Ectodermal cell (in vitro differentiated cells): Measurements from ENCODE around the gene NHEJ1.

Experiments used
- H3K27ac ChIP-seq: 2 replicates; pipeline ENCODE4 v1.7.0; 2013; ENCODE audit warnings: mild to moderate bottlenecking, low read depth, low read length; ENCODE audit not compliant: insufficient read depth, poor library complexity, severe bottlenecking
- H3K27me3 ChIP-seq: 2 replicates; pipeline ENCODE4 v1.7.0; 2013; ENCODE audit warnings: mild to moderate bottlenecking, low read length; ENCODE audit not compliant: insufficient read depth, control insufficient read depth, poor library complexity, severe bottlenecking
- H3K36me3 ChIP-seq: one replicate; pipeline ENCODE4 v1.7.0; 2013; ENCODE audit warnings: low read length; ENCODE audit not compliant: control insufficient read depth, insufficient read depth
- H3K4me1 ChIP-seq: one replicate; pipeline ENCODE4 v1.7.0; 2013; ENCODE audit warnings: low read length; ENCODE audit not compliant: control insufficient read depth, insufficient read depth
- H3K4me3 ChIP-seq: 2 replicates; pipeline ENCODE4 v1.7.0; 2013; ENCODE audit warnings: low read depth, low read length, control low read depth; ENCODE audit not compliant: insufficient read depth
- H3K9me3 ChIP-seq: 2 replicates; pipeline ENCODE4 v1.7.0; 2013; ENCODE audit warnings: mild to moderate bottlenecking, low read length, moderate library complexity; ENCODE audit not compliant: control insufficient read depth
- whole genome bisulfite sequencing, 2 experiments: methylation state at CpG; one replicate each; pipeline ENCODE4 v1.1.7; 2013; ENCODE audit warnings: missing lambda C conversion rate in 2 of 2; 5-methylcytosine and 5-hydroxymethylcytosine counted together

The NHEJ1 gene

DNA sequence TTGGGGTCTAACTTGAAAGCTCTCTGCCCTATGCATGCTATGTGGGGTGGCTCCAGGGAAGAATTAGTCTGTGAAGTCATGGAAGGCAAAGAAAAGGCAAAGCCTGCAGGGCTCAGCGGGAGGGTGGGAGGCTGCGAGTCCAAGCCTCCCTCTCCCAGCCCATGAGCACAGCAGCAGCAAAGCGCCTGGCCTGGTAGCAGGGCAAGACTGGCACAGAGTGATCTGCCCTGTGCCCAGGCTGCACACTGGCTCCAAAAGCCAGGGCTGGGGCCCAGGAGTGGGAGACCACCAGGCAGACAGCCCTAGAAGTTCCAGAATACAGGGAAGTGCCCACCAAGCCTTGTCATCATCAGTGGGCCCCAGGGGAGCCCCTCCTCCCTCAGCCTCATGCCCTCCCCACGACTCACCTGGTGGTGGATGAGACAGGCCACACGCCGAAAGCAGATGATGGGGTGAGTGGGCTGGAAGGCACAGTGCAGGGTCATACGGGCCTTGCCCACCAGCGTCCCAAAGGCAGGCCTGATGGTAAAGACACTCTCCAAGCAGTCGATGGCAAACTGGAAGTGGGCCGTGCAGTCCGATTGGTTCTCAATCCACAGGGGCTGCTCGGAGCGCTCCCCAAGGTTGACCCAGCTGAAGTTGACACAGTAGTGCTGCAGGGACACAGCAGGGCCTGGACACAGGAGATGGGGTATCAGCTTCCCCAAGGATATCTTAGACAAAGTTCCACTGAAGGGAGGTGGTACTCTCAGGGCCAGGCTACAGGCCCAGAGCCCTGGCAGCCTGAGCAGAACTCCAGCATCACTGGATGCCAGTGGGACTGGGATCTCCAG lies 131.4 kb downstream of the NHEJ1 start:
- Histone ChIP-seq H3K36me3 (no peaks in the 10 kb centered on the region), H3K27ac (no peak overlapping the region), H3K4me3 (no peak overlapping the region), H3K27me3 (peaks cover 10% of the 10 kb centered on the region), H3K9me3 (no peaks in the 10 kb centered on the region), H3K4me1 (no peaks in the 10 kb centered on the region)
- 76 to 77% methylated on average over 13 of the region's 13 CpGs for WGBS, 2 experiments

DNA sequence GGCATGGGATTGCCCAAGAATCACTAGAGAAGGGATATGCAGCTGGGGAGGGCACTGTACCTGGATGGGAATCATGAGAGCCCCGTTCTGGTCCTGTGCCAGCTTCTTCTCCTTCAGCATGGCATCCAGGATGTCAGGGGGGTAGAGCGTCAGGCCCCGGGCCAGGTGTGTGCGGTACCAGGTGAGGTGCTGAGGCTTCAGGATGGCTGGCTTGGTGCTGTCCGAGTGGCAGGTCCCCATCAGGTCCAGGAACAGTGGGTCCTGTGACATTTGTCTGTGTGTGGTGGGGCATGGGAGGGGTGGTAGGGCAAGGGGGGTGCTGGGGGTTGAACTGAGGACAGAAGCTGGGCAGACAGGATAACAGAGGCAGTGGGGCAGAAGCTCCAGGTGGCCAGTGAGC lies 132.5 kb downstream of the NHEJ1 start:
- no peak overlapping the region for H3K27ac ChIP-seq
- H3K4me1 ChIP-seq: peaks cover 7% of the 10 kb centered on the region
- WGBS, 2 experiments: 81 to 82% methylated on average over 5 of the region's 5 CpGs
- no peaks in the 10 kb centered on the region for H3K27me3 ChIP-seq
- H3K4me3 ChIP-seq: no peak overlapping the region
- H3K9me3 ChIP-seq: no peaks in the 10 kb centered on the region
- H3K36me3 ChIP-seq: no peaks in the 10 kb centered on the region

DNA sequence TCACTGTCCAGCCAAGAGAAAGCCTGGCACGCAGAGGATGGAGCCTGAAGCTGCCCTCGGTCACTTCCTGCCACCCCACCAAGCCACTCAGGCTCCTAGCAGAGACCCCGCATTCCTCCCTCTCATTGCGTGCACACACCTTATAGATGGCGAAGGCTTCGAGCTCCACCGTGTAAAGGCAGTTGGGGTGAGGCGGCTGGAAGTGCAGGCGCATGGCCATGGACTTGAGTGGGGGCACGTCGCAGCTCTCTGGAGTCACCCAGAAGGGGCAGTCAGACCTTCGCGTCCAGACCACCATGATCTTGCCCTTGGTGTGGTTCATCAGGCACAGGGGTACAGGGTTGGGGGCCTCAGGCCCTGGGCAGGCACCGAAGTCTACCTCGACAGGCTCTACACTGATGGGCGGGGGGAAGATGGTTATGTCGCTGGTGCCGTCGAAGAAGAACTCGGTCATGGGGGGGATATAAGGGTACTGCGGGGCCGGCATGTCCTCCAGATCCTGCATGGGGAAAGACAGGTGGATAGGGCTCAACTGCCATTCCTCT lies 133.0 kb downstream of the NHEJ1 start:
- Histone ChIP-seq H3K27ac (no peak overlapping the region), H3K36me3 (no peaks in the 10 kb centered on the region), H3K27me3 (no peaks in the 10 kb centered on the region), H3K9me3 (no peaks in the 10 kb centered on the region), H3K4me3 (no peak overlapping the region), H3K4me1 (peaks cover 8% of the 10 kb centered on the region)
- WGBS, 2 experiments: 91 to 92% methylated on average over 22 of the region's 22 CpGs

- Histone ChIP-seq H3K36me3 (no peaks in the 10 kb centered on the region), H3K27ac (no peak overlapping the region), H3K9me3 (no peaks in the 10 kb centered on the region), H3K4me3 (no peak overlapping the region), H3K4me1 (peaks cover 8% of the 10 kb centered on the region), H3K27me3 (no peaks in the 10 kb centered on the region)
- WGBS, 2 experiments: 78 to 81% methylated on average over 7 of the region's 7 CpGs
Measured at GRCh38 chr2:219026946-219027345, 133.7 kb downstream of the NHEJ1 start.

DNA sequence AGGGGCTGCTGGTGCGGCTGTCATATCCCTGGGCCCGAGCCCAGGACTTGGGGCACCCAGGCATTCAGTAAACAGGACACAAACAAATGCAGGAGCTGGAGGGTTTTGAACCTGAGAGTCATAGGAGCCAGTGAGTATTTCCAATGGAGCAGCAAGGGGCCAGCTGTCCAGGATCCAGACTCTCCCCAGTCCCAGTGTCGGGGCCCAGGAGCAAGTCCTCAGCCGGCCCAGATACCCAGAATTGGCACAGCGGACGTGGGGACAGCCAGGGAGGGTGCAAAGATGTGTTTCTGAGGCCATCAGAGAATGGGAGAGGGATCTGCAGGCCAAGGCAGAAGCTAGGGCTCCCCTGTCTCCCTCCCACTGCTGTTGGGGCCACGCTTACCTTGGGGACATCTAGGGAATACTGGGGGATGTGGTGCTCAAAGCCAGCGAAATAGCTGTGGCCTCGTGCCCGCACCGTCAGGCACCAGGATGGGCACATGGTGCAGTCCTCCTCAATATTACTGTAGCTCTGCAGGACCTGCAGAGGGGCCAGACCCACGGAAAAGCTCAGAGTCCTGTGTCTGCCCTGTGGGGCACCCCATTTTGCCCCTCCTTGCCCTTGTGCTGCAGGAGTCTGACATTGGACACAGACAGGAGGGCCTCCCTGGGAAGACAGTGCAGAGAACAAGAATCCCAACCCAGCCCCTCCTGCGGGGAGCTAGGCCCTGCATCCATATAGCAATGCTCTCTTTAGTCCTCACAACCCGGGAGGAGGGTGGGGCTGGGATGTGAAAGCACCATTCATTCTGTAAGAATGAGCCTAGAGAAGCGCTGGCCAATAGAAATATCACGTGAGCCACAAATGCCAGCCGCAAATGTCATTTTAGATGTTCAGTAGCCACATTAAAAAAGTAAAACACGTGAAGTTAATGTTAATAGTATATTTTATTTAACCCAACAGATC lies 134.7 kb downstream of the NHEJ1 start:
- Histone ChIP-seq H3K36me3 (no peaks in the 10 kb centered on the region), H3K27ac (no peak overlapping the region), H3K9me3 (no peaks in the 10 kb centered on the region), H3K27me3 (no peaks in the 10 kb centered on the region), H3K4me1 (peaks cover 8% of the 10 kb centered on the region), H3K4me3 (no peak overlapping the region)
- WGBS, 2 experiments: 85 to 90% methylated on average over 17 of the region's 18 CpGs
